ENCODE measurements around the gene CYP46A1. TPM values are rescaled to one million over a fixed set of nuclear protein-coding genes. Genes with fewer than 3 reads are reported as not detected.

CYP46A1 gene
- total RNA-seq, 2 experiments from 2014 or later = 0.19 to 0.21 TPM

DNA sequence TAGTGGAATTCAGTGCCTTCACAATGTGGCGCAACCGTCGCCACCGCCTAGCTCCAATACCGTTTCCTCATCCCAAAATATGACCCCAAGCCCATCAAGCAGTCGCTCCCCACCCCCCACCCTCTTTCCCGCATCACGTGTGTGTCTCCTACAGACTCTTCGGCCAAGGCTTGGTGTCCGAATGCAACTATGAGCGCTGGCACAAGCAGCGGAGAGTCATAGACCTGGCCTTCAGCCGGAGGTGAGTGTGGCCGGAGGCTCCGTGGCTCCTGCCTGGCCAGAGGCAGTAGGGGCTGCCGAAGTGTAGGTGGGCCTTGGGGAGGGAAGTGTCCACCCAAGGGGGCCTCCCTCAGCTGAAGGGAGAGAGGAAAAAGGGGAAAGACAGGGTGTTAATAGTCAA lies 15.8 kb downstream of the CYP46A1 start:
- Mint-ChIP-seq H3K27me3 (peaks cover 13% of the 10 kb centered on the region), H3K36me3 (peaks cover 9% of the 10 kb centered on the region), H3K4me3 (no peak overlapping the region), H3K9me3 (peaks cover 21% of the 10 kb centered on the region), H3K27ac (no peak overlapping the region), H3K4me1 (ENCODE audit: low read depth) (no peaks in the 10 kb centered on the region)
- intact Hi-C loops (cut with micrococcal nuclease) = no loop called here
- ChIA-PET CTCF (no interaction called here), POLR2A (no interaction called here)
- DNase-seq = no peak

DNA sequence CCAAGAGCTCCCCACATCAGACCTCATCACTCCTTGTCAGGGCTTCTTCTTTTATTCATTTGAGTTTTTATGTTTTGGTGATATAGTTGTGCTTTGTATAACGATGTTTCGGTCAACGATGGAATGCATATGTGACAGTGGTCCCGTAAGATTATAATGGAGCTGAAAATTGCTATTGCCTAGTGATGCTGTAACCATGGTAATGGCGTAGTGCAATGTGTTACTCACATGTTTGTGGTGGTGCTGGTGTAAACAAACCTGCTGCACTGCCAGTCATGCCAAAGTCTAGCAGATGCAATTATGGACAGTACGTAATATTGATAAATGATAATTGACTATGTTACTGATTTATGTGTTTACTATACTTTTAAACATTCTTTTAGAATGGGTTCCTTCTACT lies 16.3 kb downstream of the CYP46A1 start:
- no peak for DNase-seq
- Mint-ChIP-seq H3K9me3 (peaks cover 21% of the 10 kb centered on the region), H3K27ac (no peak overlapping the region), H3K27me3 (peaks cover 13% of the 10 kb centered on the region), H3K36me3 (peaks cover 9% of the 10 kb centered on the region), H3K4me1 (ENCODE audit: low read depth) (no peaks in the 10 kb centered on the region), H3K4me3 (no peak overlapping the region)
- ChIA-PET POLR2A (no interaction called here), CTCF (interaction anchor here (1.2 to 1.4 kb wide), 2 partner anchors 12 to 185 kb away, joined by 3 read pairs; no protein-coding TSS in a partner anchor)
- intact Hi-C loops (cut with micrococcal nuclease) = no loop called here

DNA sequence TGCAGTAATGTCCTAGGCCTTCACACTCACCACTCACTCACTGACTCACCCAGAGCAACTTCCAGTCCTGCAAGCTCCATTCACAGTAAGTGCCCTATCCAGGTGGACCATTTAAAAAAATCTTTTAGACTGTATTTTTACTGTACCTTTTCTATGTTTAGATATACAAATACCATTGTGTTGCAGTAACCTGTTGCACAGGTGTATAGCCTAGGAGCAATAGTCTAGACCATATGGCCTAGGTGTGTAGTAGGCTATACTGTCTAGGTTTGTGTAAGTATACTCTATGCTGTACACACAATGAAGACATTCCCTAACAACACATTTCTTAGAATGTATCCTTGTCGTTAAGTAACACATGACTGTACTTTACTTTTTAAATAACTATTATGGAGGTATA lies 17.2 kb downstream of the CYP46A1 start:
- intact Hi-C loops (cut with micrococcal nuclease) = no loop called here
- CTCF ChIA-PET = interaction anchor here (1.2 to 1.4 kb wide), 2 partner anchors 13 to 184 kb away, joined by 3 read pairs; no protein-coding TSS in a partner anchor

GRCh38 chr14:99702115-99702514 lies 18.0 kb downstream of the CYP46A1 start:
- no peak overlapping the region for H3K4me3 Mint-ChIP-seq
- intact Hi-C loops (cut with micrococcal nuclease) = no loop called here
- DNase-seq = no peak
- peaks cover 16% of the 10 kb centered on the region for H3K27me3 Mint-ChIP-seq
- no peaks in the 10 kb centered on the region for H3K4me1 Mint-ChIP-seq (ENCODE audit: low read depth)
- no peak overlapping the region for H3K27ac Mint-ChIP-seq
- peaks cover 21% of the 10 kb centered on the region for H3K9me3 Mint-ChIP-seq
- ChIA-PET POLR2A (no interaction called here), CTCF (no interaction called here)
- peaks cover 9% of the 10 kb centered on the region for H3K36me3 Mint-ChIP-seq

More for the DNA sequence above, 17.2 kb downstream of the CYP46A1 start:
- DNase-seq = no peak
- Mint-ChIP-seq H3K27ac (no peak overlapping the region), H3K9me3 (peaks cover 21% of the 10 kb centered on the region), H3K4me1 (ENCODE audit: low read depth) (no peaks in the 10 kb centered on the region), H3K4me3 (no peak overlapping the region), H3K27me3 (peaks cover 13% of the 10 kb centered on the region), H3K36me3 (peaks cover 9% of the 10 kb centered on the region)
- POLR2A ChIA-PET = no interaction called here

DNA sequence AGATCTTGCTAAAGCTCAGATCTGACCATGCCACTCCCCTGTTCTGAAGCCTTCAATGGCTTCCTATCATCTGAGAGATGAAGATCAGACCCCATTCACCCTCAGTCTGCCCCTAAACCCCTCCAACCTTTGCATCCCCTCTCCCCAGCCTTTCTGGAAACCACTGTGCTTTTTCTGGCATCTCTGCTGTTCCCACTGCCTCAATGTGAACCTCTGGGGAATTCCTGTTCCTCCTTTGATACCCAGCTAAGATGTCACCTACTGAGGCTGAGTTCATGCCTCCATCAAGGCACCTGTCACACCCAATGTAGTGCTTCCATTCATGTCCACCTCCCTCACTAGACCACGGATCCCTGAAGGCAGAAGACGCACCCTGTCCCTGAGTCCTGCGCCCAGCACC lies 19.3 kb downstream of the CYP46A1 start:
- H3K9me3 Mint-ChIP-seq = peaks cover 21% of the 10 kb centered on the region
- POLR2A ChIA-PET = no interaction called here
- H3K4me3 Mint-ChIP-seq = no peak overlapping the region
- DNase-seq = no peak
- CTCF ChIA-PET = no interaction called here
- no peak overlapping the region for H3K27ac Mint-ChIP-seq
- peaks cover 16% of the 10 kb centered on the region for H3K27me3 Mint-ChIP-seq
- H3K4me1 Mint-ChIP-seq (ENCODE audit: low read depth) = no peaks in the 10 kb centered on the region
- intact Hi-C loops (cut with micrococcal nuclease) = no loop called here
- H3K36me3 Mint-ChIP-seq = peaks cover 9% of the 10 kb centered on the region

- no peak overlapping the region for H3K4me3 Mint-ChIP-seq
- peaks cover 9% of the 10 kb centered on the region for H3K36me3 Mint-ChIP-seq
- no peaks in the 10 kb centered on the region for H3K4me1 Mint-ChIP-seq (ENCODE audit: low read depth)
- CTCF ChIA-PET = no interaction called here
- POLR2A ChIA-PET = no interaction called here
- peaks cover 16% of the 10 kb centered on the region for H3K27me3 Mint-ChIP-seq
- H3K9me3 Mint-ChIP-seq = peaks cover 21% of the 10 kb centered on the region
- intact Hi-C loops (cut with micrococcal nuclease) = no loop called here
- no peak for DNase-seq
- H3K27ac Mint-ChIP-seq = no peak overlapping the region
These were observed 19.9 kb downstream of the CYP46A1 start for GRCh38 chr14:99704037-99704436.

DNA sequence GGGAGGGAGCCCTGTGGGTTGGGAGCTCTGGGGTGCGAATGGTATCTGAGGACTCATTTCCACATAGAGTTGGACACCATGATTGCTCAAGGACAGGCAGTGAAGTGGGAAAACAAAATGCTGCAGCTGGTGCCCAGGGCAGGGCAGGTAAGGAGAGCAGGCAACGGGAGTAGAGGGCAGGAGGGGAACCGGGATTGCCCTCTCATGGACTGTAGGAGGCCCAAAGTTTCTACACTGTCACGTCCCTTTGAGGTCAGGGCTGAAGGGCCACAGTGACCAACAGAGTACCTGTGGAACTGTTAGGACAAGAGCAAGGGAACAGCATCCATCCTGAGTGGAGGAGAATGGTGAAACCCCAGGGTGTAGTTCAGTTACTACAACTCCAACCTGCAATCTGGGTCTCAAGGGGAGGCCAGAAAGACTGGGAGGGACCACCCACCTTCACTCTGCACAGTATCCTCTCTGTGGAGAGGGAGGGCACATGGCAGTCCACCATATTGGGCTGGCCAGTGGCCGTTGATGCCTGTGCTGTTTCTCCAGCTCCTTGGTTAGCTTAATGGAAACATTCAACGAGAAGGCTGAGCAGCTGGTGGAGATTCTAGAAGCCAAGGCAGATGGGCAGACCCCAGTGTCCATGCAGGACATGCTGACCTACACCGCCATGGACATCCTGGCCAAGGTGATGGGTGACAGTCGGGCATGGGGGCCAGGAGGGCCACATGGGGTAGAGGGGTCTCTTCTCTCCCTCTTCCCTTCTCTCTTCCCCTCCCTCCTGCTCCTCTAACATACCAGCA lies 22.2 kb downstream of the CYP46A1 start:
- Mint-ChIP-seq H3K4me1 (ENCODE audit: low read depth) (no peaks in the 10 kb centered on the region), H3K27ac (no peak overlapping the region), H3K9me3 (peaks cover 21% of the 10 kb centered on the region), H3K36me3 (peaks cover 9% of the 10 kb centered on the region), H3K27me3 (peaks cover 14% of the 10 kb centered on the region), H3K4me3 (no peak overlapping the region)
- CTCF ChIA-PET = interaction anchor here (1.2 to 1.8 kb wide), 2 partner anchors 9 to 24 kb away, joined by 4 to 5 read pairs; no protein-coding TSS in a partner anchor
- no peak for DNase-seq
- POLR2A ChIA-PET = no interaction called here
- intact Hi-C loops (cut with micrococcal nuclease) = no loop called here

GRCh38 chr14:99707420-99707819 lies 23.3 kb downstream of the CYP46A1 start:
- intact Hi-C loops (cut with micrococcal nuclease) = no loop called here
- CTCF ChIA-PET = no interaction called here
- Mint-ChIP-seq H3K9me3 (peaks cover 17% of the 10 kb centered on the region), H3K4me3 (no peak overlapping the region), H3K27ac (no peak overlapping the region), H3K27me3 (peaks cover 19% of the 10 kb centered on the region), H3K36me3 (peaks cover 8% of the 10 kb centered on the region), H3K4me1 (ENCODE audit: low read depth) (no peaks in the 10 kb centered on the region)
- POLR2A ChIA-PET = no interaction called here
- DNase-seq = no peak

DNA sequence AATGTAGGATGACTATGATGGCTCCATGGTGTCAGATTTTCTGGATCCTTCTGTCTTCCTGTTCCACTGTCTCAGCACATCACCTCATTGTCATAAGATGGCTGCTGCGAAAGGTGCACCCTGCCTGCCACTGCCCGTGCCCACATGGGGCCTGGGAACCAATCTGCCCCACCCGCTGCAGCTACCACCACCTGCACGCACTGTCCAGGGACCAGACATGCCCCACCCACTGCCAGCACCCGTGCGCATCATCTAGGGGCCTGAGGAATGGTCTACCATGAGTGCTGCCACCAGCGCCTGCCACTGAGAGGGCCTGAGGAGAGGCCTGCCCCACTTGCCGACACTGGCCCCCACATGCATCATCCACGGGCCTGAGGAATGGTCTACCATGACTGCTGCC lies 23.8 kb downstream of the CYP46A1 start:
- peaks cover 8% of the 10 kb centered on the region for H3K36me3 Mint-ChIP-seq
- peaks cover 17% of the 10 kb centered on the region for H3K27me3 Mint-ChIP-seq
- CTCF ChIA-PET = no interaction called here
- POLR2A ChIA-PET = no interaction called here
- H3K4me1 Mint-ChIP-seq (ENCODE audit: low read depth) = no peaks in the 10 kb centered on the region
- intact Hi-C loops (cut with micrococcal nuclease) = no loop called here
- H3K9me3 Mint-ChIP-seq = peaks cover 14% of the 10 kb centered on the region
- no peak for DNase-seq
- no peak overlapping the region for H3K27ac Mint-ChIP-seq
- H3K4me3 Mint-ChIP-seq = no peak overlapping the region

GRCh38 chr14:99708449-99708848 lies 24.4 kb downstream of the CYP46A1 start:
- Mint-ChIP-seq H3K27ac (no peak overlapping the region), H3K36me3 (peaks cover 3% of the 10 kb centered on the region), H3K9me3 (peaks cover 9% of the 10 kb centered on the region), H3K4me3 (no peak overlapping the region), H3K27me3 (peaks cover 12% of the 10 kb centered on the region), H3K4me1 (ENCODE audit: low read depth) (no peaks in the 10 kb centered on the region)
- ChIA-PET POLR2A (no interaction called here), CTCF (no interaction called here)
- intact Hi-C loops (cut with micrococcal nuclease) = no loop called here
- DNase-seq = no peak

GRCh38 chr14:99713972-99714371 lies 29.9 kb downstream of the CYP46A1 start:
- Mint-ChIP-seq H3K4me3 (no peak overlapping the region), H3K27ac (no peak overlapping the region), H3K4me1 (ENCODE audit: low read depth) (no peaks in the 10 kb centered on the region), H3K9me3 (no peaks in the 10 kb centered on the region), H3K36me3 (no peaks in the 10 kb centered on the region), H3K27me3 (peaks cover 5% of the 10 kb centered on the region)
- intact Hi-C loops (cut with micrococcal nuclease) = no loop called here
- ChIA-PET POLR2A (no interaction called here), CTCF (interaction anchor here (1.4 kb wide), 1 partner anchor 16 kb away, joined by 3 read pairs; no protein-coding TSS in a partner anchor)
- DNase-seq = no peak

GRCh38 chr14:99715266-99716000 lies 31.3 kb downstream of the CYP46A1 start:
- H3K4me1 Mint-ChIP-seq (ENCODE audit: low read depth) = no peaks in the 10 kb centered on the region
- ChIA-PET CTCF (interaction anchor here (1.0 to 1.4 kb wide), 2 partner anchors 10 to 15 kb away, joined by 3 to 5 read pairs; no protein-coding TSS in a partner anchor), POLR2A (no interaction called here)
- H3K36me3 Mint-ChIP-seq = no peaks in the 10 kb centered on the region
- H3K4me3 Mint-ChIP-seq = no peak overlapping the region
- H3K27me3 Mint-ChIP-seq = peaks cover 5% of the 10 kb centered on the region
- intact Hi-C loops (cut with micrococcal nuclease) = no loop called here
- no peak for DNase-seq
- H3K27ac Mint-ChIP-seq = no peak overlapping the region
- H3K9me3 Mint-ChIP-seq = no peaks in the 10 kb centered on the region
